Thymus (tissue), 11 donors: ENCODE measurements around the gene PTH. TPM values are rescaled to one million over a fixed set of nuclear protein-coding genes. Genes with fewer than 3 reads are reported as not detected.

ENCODE experiments used
- DNase-seq, 9 donors: peaks; one replicate each; pipeline ENCODE4 v3.0.0-alpha.2; 2013; ENCODE audit warnings: low spot score in 9 of 9, low read depth in 6 of 9, missing footprints in 1 of 9
- H3K27ac ChIP-seq, 2 donors: one replicate each; pipeline ENCODE4 v1.5.1; 2013; ENCODE audit warnings: control low read depth in 1 of 2, low read depth in 1 of 2, low read length in 1 of 2, mild to moderate bottlenecking in 1 of 2, moderate library complexity in 1 of 2
- H3K27me3 ChIP-seq, 2 donors: one replicate each; pipeline ENCODE4 v1.5.1; 2013; ENCODE audit warnings: low read length in 1 of 2; ENCODE audit not compliant: control insufficient read depth in 2 of 2, insufficient read depth in 1 of 2
- H3K36me3 ChIP-seq, 2 donors: one replicate each; pipeline ENCODE4 v1.5.1; 2013; ENCODE audit warnings: low read length in 1 of 2, mild to moderate bottlenecking in 1 of 2, moderate library complexity in 1 of 2; ENCODE audit not compliant: control insufficient read depth in 2 of 2, insufficient read depth in 2 of 2
- H3K4me1 ChIP-seq, 2 donors: one replicate each; pipeline ENCODE4 v1.5.1; 2013; ENCODE audit warnings: low read length in 2 of 2; ENCODE audit not compliant: control insufficient read depth in 2 of 2, insufficient read depth in 2 of 2
- H3K4me3 ChIP-seq, 2 donors: one replicate each; pipeline ENCODE4 v1.5.1; 2013; ENCODE audit warnings: low read length in 2 of 2, control low read depth in 1 of 2, mild to moderate bottlenecking in 1 of 2
- H3K9me3 ChIP-seq, 2 donors: one replicate each; pipeline ENCODE4 v1.5.1; 2013; ENCODE audit warnings: low read length in 1 of 2, mild to moderate bottlenecking in 1 of 2; ENCODE audit not compliant: control insufficient read depth in 2 of 2, insufficient read depth in 1 of 2
- WGBS: extraction: QIAGEN DNeasy Blood & Tissue Kit; methylation state at CpG from one replicate; pipeline ENCODE4 v1.1.7; 2013; 5-methylcytosine and 5-hydroxymethylcytosine counted together
- polyA plus RNA-seq: library from polyadenylated mRNA; stranded (reverse); fragments of 200-250 nt; gene quantifications from one replicate; pipeline ENCODE4 v1.2.3, GENCODE V29; 2013
- total RNA-seq: library from RNA; stranded (reverse); fragments of 120-200 nt; gene quantifications from one replicate; pipeline ENCODE4 v1.2.4, GENCODE V29; 2013
- donor health status: healthy.

PTH gene
- total and polyA plus RNA-seq, 2 donors = 0.14 to 1.0 TPM

DNA sequence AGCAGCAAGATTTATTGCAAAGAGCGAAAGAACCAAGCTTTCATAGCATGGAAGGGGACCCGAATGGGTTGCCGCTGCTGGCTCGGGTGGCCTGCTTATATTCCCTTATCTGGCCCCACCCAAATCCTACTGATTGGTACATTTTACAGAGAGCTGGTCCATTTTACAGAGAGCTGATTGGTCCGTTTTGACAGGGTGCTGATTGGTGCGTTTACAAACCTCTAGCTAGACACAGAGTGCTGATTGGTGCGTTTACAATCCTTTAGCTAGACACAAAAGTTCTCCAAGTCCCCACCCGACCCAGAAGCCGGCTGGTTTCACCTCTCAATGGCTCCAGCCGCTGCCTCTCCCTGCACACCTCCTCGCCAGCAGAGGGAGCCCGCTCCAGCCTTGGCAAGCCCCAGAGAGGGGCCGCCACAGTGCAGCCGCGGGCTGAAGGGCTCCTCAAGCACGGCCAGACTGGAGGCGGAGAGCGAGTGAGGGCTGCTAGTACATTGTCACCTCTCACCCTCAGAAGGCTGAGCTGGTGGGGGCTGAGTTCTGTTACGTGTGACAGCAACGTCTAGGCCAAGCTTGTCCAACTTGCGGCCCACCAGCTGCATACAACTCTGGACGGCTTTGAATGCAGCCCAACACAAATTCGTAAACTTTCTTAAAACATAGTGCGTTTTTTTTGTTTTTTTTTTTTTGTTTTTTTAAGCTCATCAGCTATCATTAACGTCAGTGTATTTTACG is 8.7 kb downstream of the PTH start:
- no peaks in the 10 kb centered on the region for H3K4me1 ChIP-seq
- no peaks in the 10 kb centered on the region for H3K36me3 ChIP-seq
- H3K27ac ChIP-seq = no peak overlapping the region
- H3K27me3 ChIP-seq = no peaks in the 10 kb centered on the region
- H3K4me3 ChIP-seq = peak overlapping the region; percentile 22 to 42
- peaks cover 0 to 13% of the 10 kb centered on the region in 2 donors for H3K9me3 ChIP-seq
- WGBS = 53% methylated on average over 26 of the region's 26 CpGs
- peak in 5 of 9 donors; percentile 22 to 63 (median 27) for DNase-seq

DNA sequence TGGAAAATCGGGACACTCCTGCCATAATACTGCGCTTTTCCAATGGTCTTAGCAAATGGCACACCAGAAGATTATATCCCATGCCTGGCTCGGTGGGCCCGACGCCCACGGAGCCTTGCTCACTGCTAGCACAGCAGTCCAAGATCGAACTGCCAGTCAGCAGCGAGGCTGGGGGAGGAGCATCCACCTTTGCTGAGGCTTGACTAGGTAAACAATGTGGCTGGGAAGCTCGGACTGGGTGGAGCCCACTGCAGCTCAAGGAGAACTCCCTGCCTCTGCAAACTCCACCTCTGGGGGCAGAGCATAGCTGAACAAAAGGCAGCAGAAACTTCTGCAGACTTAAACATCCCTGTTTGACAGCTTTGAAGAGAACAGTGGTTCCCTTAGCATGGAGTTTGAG is 15.6 kb downstream of the PTH start:
- no peak for DNase-seq
- Histone ChIP-seq H3K27me3 (no peaks in the 10 kb centered on the region), H3K9me3 (no peaks in the 10 kb centered on the region), H3K4me3 (no peak overlapping the region), H3K4me1 (no peaks in the 10 kb centered on the region), H3K27ac (no peak overlapping the region), H3K36me3 (no peaks in the 10 kb centered on the region)
- 95% methylated on average over 9 of the region's 9 CpGs for WGBS

DNA sequence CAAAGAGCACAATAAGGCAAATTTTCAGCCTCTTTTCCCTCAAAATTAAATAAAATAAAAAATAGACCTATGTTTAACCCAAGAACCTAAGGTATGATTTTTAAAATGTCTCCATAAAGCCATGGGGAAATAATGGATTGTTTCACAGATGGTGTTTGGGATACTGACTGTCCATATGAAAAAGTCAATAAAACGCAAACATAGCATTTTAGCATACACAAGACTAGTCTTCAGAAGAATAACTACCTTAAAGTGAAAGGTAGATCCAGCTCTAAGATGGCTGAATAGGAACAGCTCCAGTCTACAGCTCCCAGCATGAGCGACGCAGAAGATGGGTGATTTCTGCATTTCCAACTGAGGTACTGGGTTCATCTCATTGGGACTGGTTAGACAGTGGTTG is 16.1 kb downstream of the PTH start:
- Histone ChIP-seq H3K36me3 (no peaks in the 10 kb centered on the region), H3K4me3 (no peak overlapping the region), H3K27ac (no peak overlapping the region), H3K27me3 (no peaks in the 10 kb centered on the region), H3K9me3 (no peaks in the 10 kb centered on the region), H3K4me1 (no peaks in the 10 kb centered on the region)
- no peak for DNase-seq
- 94% methylated on average over 3 of the region's 3 CpGs for WGBS

DNA sequence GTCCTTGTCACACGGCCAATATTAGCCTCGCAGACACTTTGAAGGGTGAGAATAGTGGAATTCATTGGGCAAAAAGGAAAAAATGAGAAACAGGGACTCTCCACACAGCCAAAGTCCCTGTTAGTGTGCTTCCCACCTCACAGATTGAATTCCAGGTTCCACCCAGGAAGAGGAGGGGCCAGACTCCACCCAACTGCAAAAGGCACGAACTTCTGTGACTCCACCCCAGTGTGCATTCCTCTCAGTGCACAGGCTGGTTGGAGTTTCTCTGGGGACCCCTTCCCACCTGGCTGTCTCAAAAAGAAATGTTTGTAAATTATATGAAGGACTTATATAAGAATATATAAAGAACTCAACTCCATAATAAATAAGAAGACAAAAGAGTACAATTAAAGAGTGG is 20.7 kb downstream of the PTH start:
- Histone ChIP-seq H3K4me1 (no peaks in the 10 kb centered on the region), H3K36me3 (no peaks in the 10 kb centered on the region), H3K27me3 (no peaks in the 10 kb centered on the region), H3K9me3 (no peaks in the 10 kb centered on the region), H3K4me3 (no peak overlapping the region), H3K27ac (no peak overlapping the region)
- 91% methylated on average over 3 of the region's 3 CpGs for WGBS
- no peak for DNase-seq

DNA sequence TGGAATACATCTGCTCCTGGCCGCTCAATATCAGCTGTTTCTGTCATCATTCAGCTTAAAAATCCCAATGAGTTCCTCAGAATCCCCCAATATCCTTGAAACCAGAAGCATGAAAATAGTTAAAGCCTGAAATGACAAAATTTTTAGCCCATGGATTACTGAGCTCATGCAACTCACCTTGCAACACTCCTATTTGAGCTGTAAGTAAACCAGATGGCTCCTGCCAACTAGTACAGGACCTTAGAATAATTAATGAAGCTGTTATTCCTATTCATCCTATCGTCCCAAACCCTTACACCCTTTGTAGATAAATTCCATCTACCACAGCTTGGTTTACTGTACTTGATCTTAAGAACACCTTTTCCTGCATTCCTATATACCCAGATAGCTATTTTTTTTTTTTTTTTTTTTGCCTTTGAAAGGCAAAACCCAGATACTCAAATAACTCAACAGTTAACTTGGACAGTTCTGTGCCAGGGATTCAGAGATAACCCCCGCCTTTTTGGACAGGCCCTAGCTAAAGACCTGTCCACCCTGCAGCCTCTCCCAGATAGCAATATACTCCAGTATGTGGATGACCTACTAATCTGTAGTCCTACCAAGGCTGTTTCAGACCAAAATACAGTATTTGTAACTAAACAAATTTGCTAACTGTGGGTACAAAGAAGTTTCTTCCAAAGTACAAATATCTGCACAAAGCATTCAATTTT is 22.6 kb downstream of the PTH start:
- Histone ChIP-seq H3K4me3 (no peak overlapping the region), H3K4me1 (no peaks in the 10 kb centered on the region), H3K9me3 (no peaks in the 10 kb centered on the region), H3K36me3 (no peaks in the 10 kb centered on the region), H3K27me3 (peaks cover 0 to 11% of the 10 kb centered on the region in 2 donors), H3K27ac (no peak overlapping the region)
- 91% methylated on average over 3 of the region's 3 CpGs for WGBS
- DNase-seq = no peak

DNA sequence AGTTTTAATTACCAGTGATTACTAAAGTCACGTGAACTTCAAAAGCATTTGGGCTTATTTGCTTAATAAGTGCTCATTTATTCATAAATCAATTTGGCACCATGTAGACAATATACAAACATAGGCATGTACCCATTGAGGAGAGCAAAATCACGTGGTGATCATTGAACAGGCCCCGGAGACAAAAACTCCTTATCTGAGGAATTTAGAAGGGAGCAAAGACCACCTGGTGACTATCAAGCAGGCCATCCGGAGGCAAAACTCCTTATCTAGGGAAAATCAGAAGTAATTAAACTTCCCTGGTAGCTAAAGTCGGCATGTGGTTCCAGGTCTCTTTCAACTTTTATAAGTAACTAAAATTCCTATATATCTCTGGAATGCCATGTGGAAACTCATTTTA is 27.0 kb downstream of the PTH start:
- Histone ChIP-seq H3K9me3 (no peaks in the 10 kb centered on the region), H3K27ac (no peak overlapping the region), H3K27me3 (peaks cover 0 to 13% of the 10 kb centered on the region in 2 donors), H3K4me1 (peaks cover 2% of the 10 kb centered on the region in 2 donors), H3K4me3 (no peak overlapping the region), H3K36me3 (no peaks in the 10 kb centered on the region)
- 81% methylated on average over 5 of the region's 5 CpGs for WGBS
- no peak for DNase-seq

DNA sequence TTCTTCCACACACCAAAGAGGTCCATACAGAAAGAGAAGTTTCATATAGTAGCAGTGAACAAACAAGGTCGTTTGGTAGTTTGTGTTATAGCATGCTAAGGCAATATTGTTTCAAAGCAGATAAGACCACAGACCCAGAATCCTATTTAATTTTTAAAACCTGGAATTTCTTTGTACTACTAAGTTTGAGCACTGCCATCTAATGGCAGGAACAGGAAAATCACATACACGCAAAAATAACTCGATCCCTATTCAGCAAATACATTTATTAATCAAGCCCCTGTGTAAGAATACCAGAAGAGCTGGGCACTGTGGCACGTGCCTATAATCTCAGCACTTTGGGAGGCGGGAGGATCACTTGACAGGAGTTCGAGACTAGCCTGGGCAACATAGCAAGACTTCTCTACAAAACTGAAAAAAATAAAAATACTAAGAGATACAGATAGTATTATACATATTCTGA is 29.9 kb downstream of the PTH start:
- WGBS = 19% methylated on average over 6 of the region's 6 CpGs
- Histone ChIP-seq H3K4me1 (peaks cover 7 to 13% of the 10 kb centered on the region in 2 donors), H3K4me3 (no peak overlapping the region), H3K27me3 (peaks cover 0 to 13% of the 10 kb centered on the region in 2 donors), H3K27ac (no peak overlapping the region), H3K36me3 (no peaks in the 10 kb centered on the region), H3K9me3 (no peaks in the 10 kb centered on the region)
- peak in 1 of 9 donors; percentile 33 for DNase-seq

DNA sequence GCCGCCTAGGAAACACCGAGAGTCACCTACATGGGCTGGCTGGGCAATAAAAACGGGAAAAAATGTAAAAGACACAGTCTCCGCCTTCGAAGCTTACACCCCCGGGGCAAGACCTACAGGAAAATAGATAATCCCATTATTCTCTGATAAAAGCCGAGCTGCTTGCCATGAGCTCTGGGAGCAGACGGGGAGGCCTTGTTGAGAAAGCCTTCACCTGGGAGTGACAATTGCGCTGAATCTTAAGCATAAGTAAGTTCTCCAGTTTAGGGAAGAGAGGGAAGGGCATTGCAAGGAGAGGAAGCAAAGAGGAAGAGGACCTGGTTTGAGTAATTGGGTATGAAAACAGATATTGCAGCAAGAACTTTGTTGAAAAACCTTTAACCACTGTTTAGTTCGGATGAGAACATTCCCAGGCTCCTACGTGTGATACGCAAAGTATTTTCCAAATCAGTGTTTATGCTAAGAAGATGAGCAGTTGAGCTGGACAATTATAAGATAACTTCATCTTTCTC is 32.0 kb downstream of the PTH start:
- Histone ChIP-seq H3K36me3 (no peaks in the 10 kb centered on the region), H3K27ac (peak overlapping the region; percentile 46 to 50), H3K27me3 (peaks cover 0 to 5% of the 10 kb centered on the region in 2 donors), H3K9me3 (no peaks in the 10 kb centered on the region), H3K4me3 (peak overlapping the region; percentile 74 to 81), H3K4me1 (peaks cover 7 to 13% of the 10 kb centered on the region in 2 donors)
- DNase-seq = no peak
- WGBS = 39% methylated on average over 12 of the region's 12 CpGs
